SK-N-SH (cell line): ENCODE results near the gene TSPAN32.

Experiments
- EP300 ChIP-seq, 2 experiments: IDR thresholded peaks; 2 replicates each; pipeline versions ENCODE4 v1.4.0 to v1.6.1; 2012; ENCODE audit warnings: borderline replicate concordance in 1 of 2, low read depth in 1 of 2, low read length in 1 of 2
- EZH2phosphoT487 ChIP-seq: fragments of 200-600 bp; sonication (generic); IDR thresholded peaks from 2 replicates; pipeline ENCODE4 v1.6.1; 2017; ENCODE audit warnings: low read depth, mixed run types, mild to moderate bottlenecking, antibody characterized with exemption, moderate library complexity, borderline replicate concordance
- TF ChIP-seq, protein P1 (sequence below): IDR thresholded peaks from 2 replicates; pipeline ENCODE4 v1.4.0; 2012; ENCODE audit warnings: low read depth, borderline replicate concordance

DNA sequence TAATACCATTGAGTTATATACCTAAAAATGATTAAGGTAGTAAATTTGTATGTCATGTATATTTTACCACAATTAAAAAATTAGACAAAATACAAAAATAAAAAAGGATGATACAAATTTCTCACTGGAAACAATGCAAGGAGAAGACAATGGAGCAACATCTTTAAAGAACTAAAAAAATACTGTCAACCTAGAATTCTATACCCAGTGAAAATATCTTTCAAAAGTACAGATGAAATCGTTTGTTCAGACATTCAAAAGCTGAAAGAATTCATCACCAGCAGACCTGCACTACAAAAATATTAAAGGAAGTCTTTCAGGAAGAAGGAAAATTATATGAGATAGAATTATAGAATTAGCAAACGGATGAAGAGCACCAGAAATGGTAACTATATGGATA is 21.6 kb upstream of the TSPAN32 start:
- TF ChIP-seq EZH2phosphoT487: no peak
- no peak for TF ChIP-seq EP300 (IDR thresholded peaks at IDR 0.05; ENCODE audit: borderline replicate concordance in 1 of 2, low read depth in 1 of 2, low read length in 1 of 2)
- TF ChIP-seq, protein P1, sequence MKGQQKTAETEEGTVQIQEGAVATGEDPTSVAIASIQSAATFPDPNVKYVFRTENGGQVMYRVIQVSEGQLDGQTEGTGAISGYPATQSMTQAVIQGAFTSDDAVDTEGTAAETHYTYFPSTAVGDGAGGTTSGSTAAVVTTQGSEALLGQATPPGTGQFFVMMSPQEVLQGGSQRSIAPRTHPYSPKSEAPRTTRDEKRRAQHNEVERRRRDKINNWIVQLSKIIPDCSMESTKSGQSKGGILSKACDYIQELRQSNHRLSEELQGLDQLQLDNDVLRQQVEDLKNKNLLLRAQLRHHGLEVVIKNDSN: no peak
